ENCODE results near the gene PCDHA11. TPM values are rescaled to one million over a fixed set of nuclear protein-coding genes. Genes with fewer than 3 reads are reported as not detected.

The PCDHA11 gene
- total and polyA plus RNA-seq, 8 donors, result 0.34 to 1.6 (median 0.96) TPM

DNA sequence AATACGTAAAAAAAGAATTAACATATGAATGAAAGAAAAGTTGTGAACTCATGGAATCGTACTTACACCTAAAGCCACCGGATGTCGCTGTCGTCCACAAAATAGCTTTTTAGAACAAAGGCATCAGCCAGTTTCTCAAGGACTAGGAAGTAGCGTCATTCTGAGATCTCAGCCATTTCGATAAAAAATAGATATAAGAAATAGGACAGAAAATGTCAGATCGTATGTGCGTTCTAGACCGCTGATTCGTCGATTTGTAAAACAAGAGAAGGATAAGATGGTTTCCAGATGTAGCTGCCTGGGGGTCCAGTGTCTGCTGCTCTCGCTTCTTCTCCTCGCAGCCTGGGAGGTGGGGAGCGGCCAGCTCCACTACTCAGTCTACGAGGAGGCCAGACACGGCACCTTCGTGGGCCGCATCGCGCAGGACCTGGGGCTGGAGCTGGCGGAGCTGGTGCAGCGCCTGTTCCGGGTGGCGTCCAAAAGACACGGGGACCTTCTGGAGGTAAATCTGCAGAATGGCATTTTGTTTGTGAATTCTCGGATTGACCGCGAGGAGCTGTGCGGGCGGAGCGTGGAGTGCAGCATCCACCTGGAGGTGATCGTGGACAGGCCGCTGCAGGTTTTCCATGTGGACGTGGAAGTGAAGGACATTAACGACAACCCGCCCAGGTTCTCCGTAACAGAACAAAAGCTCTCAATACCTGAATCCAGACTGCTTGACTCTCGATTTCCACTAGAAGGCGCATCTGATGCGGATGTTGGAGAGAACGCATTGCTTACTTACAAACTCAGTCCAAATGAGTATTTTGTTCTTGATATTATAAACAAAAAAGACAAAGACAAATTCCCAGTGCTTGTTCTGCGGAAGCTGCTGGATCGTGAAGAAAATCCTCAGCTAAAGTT lies 12.7 kb upstream of the PCDHA11 start, which contains the start of gene PCDHA10:
Gene PCDHA10, plus strand, starts transcription at position 126 of the 903 bp plus-strand sequence. Its CDS starts 152 bp downstream, at position 278.
- H3K27ac ChIP-seq, result peak within 1 kb of the TSS in 3 of 4 donors; percentile 34 to 54 (median 38)
- ATAC-seq (peak; percentile 79 to 97 (median 90)), FAIRE-seq (no peak), DNase-seq (no peak)
- no peaks in the 10 kb centered on the region for H3K27me3 ChIP-seq
- TF ChIP-seq, protein P1, sequence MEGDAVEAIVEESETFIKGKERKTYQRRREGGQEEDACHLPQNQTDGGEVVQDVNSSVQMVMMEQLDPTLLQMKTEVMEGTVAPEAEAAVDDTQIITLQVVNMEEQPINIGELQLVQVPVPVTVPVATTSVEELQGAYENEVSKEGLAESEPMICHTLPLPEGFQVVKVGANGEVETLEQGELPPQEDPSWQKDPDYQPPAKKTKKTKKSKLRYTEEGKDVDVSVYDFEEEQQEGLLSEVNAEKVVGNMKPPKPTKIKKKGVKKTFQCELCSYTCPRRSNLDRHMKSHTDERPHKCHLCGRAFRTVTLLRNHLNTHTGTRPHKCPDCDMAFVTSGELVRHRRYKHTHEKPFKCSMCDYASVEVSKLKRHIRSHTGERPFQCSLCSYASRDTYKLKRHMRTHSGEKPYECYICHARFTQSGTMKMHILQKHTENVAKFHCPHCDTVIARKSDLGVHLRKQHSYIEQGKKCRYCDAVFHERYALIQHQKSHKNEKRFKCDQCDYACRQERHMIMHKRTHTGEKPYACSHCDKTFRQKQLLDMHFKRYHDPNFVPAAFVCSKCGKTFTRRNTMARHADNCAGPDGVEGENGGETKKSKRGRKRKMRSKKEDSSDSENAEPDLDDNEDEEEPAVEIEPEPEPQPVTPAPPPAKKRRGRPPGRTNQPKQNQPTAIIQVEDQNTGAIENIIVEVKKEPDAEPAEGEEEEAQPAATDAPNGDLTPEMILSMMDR (IDR thresholded peaks at IDR 0.05), result peak in 2 of 4 donors; percentile 5 to 12
- H3K4me1 ChIP-seq, result no peaks in the 10 kb centered on the region
- 18% methylated on average over 44 of the region's 44 CpGs; no CpG with 5 or more reads in 1 of the 2 donors for WGBS, 2 donors
- H3K4me3 ChIP-seq, result peak within 1 kb of the TSS in 3 of 4 donors; percentile 13 to 38 (median 34)
- intact Hi-C loops (cut with DNase I), result no loop called here
- no peaks in the 10 kb centered on the region for H3K9me3 ChIP-seq
- no peaks in the 10 kb centered on the region for H3K36me3 ChIP-seq

DNA sequence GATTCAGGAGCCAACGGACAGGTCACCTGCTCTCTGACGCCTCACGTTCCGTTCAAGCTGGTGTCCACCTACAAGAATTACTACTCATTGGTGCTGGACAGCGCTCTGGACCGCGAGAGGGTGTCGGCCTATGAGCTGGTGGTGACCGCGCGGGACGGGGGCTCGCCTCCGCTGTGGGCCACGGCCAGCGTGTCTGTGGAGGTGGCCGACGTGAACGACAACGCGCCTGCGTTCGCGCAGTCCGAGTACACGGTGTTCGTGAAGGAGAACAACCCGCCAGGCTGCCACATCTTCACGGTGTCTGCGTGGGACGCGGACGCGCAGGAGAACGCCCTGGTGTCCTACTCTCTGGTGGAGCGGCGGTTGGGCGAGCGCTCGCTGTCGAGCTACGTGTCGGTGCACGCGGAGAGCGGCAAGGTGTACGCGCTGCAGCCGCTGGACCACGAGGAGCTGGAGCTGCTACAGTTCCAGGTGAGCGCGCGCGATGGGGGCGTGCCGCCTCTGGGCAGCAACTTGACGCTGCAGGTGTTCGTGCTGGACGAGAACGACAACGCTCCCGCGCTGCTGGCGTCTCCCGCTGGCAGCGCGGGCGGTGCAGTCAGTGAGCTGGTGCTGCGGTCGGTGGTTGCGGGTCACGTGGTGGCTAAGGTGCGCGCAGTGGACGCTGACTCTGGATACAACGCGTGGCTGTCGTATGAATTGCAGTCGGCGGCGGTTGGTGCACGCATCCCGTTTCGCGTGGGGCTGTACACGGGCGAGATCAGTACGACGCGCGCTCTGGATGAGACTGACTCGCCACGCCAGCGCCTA lies 11.4 kb upstream of the PCDHA11 start:
- TF ChIP-seq, protein P1 (IDR thresholded peaks at IDR 0.05), result no peak
- no peaks in the 10 kb centered on the region for H3K4me1 ChIP-seq
- intact Hi-C loops (cut with DNase I), result no loop called here
- no peaks in the 10 kb centered on the region for H3K36me3 ChIP-seq
- ATAC-seq (no peak), FAIRE-seq (no peak), DNase-seq (peak in 1 of 6 donors; percentile 61)
- 45% methylated on average over 94 of the region's 94 CpGs; no CpG with 5 or more reads in 1 of the 2 donors for WGBS, 2 donors
- no peaks in the 10 kb centered on the region for H3K27me3 ChIP-seq
- H3K9me3 ChIP-seq, result no peaks in the 10 kb centered on the region
- no peak overlapping the region for H3K4me3 ChIP-seq
- H3K27ac ChIP-seq, result no peak overlapping the region

DNA sequence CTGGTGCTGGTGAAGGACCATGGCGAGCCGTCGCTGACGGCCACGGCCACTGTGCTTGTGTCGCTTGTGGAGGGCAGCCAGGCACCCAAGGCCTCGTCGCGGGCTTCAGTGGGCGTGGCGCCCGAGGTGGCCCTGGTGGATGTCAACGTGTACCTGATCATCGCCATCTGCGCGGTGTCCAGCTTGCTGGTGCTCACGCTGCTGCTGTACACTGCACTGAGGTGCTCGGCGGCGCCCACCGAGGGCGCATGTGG lies 10.8 kb upstream of the PCDHA11 start:
- intact Hi-C loops (cut with DNase I), result no loop called here
- Histone ChIP-seq H3K4me3 (no peak overlapping the region), H3K27ac (no peak overlapping the region), H3K27me3 (no peaks in the 10 kb centered on the region), H3K9me3 (no peaks in the 10 kb centered on the region), H3K36me3 (no peaks in the 10 kb centered on the region), H3K4me1 (no peaks in the 10 kb centered on the region)
- TF ChIP-seq, protein P1 (IDR thresholded peaks at IDR 0.05), result no peak
- ATAC-seq (no peak), DNase-seq (no peak), FAIRE-seq (no peak)
- 47% methylated on average over 22 of the region's 22 CpGs; no CpG with 5 or more reads in 1 of the 2 donors for WGBS, 2 donors

DNA sequence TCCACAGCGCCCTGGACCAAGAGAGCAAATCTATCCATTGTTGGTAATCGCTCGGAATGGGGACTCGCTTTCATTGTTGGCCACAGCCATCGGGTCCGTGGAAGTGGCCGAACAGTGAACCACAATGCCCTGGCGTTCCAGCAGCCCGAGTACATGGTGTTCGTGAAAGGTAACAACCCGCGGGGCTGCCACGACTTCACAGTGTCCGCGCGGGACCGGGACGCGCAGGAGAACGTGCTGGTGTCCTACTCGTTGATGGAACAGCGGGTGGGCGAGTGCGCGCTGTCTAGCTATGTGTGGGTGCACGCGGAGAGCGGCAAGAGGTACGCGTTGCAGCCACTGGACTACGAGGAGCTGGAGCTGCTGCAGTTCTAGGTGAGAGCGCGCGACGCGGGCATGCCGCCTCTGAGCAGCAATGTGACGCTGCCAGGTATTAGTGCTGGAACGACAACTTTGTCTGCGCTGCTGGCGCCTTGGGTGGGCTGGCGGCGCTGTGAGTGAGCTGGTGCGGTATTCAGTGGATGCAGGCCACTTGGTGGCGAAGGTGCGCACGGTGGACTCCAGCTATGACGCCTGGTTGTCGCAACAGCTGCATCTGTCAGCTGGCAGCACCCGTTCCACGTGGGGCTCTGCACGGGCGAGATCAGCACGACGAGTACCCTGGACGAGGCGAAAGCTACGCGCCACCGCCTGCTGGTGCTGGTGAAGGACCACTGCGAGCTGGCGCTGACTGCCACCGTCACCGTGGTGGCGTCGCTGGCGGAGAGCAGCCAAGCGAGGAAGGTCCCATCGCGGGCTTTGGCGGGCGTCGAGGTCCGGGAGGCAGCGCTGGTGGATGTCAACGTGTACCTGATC lies 6.1 kb upstream of the PCDHA11 start:
- 33 to 36% methylated on average over 64 to 76 of the region's 76 CpGs for WGBS, 2 donors
- FAIRE-seq, result no peak
- TF ChIP-seq, protein P1 (IDR thresholded peaks at IDR 0.05), result no peak
- intact Hi-C loops (cut with DNase I), result no loop called here
- no peak overlapping the region for H3K4me3 ChIP-seq
- no peak for ATAC-seq
- no peaks in the 10 kb centered on the region for H3K9me3 ChIP-seq
- H3K27me3 ChIP-seq, result no peaks in the 10 kb centered on the region
- H3K4me1 ChIP-seq, result no peaks in the 10 kb centered on the region
- no peak overlapping the region for H3K27ac ChIP-seq
- H3K36me3 ChIP-seq, result no peaks in the 10 kb centered on the region
- peak in 1 of 6 donors; percentile 54 for DNase-seq

Measured in pancreas (tissue), 10 donors.